GM21825 (cell line): ENCODE data around the gene NPHP4.
"Not testable (repeated sequence)": the region's sequence is repeated elsewhere in the genome, so short reads cannot be mapped to it uniquely, and the experiment has no call there.

Source experiments
- ATAC-seq: cut with Tn5 transposase; IDR thresholded peaks from one replicate; pipeline ENCODE4 v1.9.1; 2021; ENCODE audit warnings: mild to moderate bottlenecking, moderate library complexity; ENCODE audit not compliant: unreplicated experiment

The NPHP4 gene

DNA sequence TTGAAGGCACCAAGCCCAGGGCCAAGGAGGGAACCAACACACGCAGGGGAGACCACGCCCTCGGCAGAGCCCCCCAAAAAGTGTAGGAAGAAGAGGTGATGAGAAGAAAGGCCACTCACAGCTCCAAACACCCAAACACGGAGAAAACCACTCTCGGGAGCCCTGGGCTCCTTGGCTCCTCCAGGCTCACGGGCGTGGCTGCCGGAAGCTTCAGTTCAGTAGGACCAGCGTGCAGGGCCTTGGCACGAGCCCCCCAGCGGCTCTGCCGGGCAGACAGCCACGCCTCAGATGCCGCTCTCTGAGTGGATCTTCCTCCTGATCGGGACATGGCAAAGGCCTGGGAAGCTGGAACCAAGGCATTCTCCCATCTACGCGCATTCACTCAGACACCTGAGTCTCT, 94.0 kb downstream of the NPHP4 start:
- ATAC-seq = no peak

DNA sequence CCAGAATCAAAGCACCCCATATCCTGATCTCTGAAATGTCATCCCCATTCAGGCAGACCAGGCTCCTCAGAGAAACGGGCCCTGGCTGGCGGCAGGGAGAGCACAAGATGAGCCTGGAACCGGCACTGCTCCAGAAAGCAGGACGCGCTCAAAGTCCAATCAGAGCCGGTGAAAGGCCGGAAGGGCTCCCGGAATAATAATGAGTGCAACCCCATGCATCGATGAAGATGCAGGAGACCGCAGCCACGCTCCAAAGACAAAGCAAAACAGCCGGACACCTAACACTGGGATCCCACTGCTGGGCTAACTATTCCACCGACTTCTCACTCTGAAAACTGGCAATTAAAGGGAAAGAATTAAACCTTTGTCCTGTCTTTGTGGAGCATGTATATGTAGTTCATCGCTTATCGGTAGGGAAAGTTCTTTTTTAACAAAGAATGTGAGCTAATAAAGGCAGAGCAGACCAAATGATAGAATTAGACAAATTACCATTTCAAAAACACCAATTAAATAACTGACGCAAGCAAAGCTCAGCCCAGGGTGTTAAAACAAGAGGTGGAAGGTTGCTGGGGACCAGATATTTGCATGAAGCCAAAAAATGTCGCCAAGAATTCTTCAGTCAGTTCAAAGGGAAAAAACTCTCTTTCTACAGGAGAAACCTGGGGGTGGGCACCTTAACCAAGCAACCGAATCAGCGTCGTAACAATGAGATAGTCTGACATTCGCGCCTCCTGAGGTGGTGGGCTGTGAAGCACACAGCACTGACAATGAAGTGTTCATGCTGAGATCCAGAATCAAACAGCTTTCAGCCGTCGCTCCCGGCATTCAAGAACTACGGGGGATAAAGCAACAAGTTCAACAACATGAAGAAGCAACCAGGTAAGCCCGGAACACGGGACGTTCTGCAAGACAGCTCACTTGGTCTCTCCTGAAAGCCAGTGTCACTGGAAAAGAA, 95.2 kb downstream of the NPHP4 start:
- no peak for ATAC-seq

DNA sequence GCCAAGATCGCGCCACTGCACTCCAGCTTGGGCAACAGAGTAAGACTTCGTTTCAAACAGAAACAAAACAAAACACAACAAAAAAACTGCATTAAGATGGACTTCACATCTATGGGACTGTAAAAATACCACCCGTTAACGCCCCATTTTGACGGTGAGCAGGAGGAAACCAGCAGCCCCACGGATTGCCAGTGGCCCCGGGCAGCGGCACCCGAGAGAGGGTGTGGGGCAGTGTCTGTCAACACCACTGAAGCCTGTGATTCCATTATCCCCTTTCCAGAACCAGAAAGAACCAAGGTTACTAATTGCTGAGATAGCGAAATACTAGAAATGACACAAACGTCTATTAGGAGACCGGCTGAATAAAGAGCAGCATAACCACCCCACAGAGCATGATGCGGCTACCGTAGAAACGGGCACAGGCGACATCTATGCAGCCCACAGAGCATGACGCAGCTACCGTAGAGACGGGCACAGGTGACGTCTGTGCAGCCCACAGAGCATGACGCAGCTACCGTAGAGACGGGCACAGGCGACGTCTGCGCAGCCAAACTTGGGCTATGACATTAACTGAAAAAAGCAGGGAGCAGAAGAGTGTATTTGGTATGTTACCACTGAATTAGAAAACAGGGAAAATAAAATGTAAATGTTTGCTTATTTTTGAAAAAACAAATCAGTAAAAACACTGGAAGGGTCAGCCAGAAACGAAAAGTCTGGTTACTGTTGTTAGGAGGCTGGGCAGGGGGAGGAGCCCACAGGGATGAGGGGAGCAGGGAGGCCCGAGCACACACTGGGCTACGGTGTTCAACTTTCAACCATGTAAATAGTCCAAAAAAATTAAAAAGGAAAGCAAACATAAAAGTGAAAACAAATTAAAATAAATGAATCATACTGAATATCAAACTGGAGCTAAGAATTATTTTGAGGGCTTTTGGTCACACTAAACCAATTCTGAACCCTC, 96.5 kb downstream of the NPHP4 start:
- ATAC-seq = no peak

DNA sequence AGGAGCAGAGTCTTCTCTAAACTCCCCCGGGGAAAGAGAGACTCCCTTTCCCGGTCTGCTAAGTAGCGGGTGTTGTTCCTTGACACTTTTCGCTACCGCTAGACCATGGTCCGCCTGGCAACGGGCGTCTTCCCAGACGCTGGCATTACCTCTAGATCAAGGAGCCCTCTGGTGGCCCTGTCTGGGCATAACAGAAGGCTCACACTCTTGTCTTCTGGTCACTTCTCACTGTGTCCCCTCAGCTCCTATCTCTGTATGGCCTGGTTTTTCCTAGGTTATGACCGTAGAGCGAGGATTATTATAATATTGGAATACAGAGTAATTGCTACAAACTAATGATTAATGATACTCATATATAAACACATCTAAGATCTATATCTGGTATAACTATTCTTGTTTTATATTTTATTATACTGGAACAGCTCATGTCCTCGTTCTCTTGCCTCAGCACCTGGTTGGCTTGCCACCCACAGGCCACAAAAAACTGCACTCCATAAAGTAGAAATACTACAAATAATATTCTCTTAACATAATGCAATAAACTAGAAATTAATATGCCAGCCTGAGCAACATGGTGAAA, 98.4 kb downstream of the NPHP4 start:
- not testable (repeated sequence) for ATAC-seq

DNA sequence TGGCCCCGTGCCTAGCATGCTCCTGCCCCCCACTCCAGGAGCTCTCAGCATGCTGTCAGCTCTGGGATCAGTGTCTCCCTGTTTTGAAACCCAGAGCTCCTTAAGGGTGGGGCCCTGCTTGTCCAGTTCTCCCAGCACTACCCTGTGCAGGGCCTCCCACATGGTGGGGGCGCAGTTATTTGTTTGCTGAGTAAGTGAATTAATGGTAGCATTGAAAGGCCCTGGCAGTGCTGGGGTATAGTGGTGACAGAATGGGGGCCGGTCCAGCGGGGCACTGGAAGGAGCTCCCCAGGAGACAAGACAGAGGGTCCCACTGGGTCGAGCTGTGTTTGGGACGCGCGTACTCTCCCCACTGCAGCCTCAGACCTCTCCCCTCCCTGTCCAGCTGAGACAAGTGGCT, 99.9 kb downstream of the NPHP4 start:
- no peak for ATAC-seq

DNA sequence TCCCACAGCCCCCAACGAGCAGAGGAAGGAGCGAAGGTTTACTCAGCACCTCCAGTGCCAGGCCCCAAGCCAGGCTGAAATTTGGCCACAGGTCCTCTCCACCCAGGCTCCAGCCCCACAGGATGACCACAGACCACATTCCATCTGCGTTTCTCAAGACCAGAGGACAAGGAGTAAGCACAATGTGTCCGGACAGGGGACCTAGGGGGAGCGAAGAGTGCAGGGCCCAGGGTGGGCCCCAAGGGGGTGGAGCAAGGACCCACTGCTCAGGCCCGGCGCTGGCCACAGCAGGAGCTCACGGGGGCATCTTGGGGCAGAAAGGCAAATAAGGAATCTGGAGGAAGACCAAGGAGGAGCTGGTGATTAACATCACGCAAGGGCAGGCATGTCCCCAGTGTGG, 100.5 kb downstream of the NPHP4 start:
- ATAC-seq = no peak

DNA sequence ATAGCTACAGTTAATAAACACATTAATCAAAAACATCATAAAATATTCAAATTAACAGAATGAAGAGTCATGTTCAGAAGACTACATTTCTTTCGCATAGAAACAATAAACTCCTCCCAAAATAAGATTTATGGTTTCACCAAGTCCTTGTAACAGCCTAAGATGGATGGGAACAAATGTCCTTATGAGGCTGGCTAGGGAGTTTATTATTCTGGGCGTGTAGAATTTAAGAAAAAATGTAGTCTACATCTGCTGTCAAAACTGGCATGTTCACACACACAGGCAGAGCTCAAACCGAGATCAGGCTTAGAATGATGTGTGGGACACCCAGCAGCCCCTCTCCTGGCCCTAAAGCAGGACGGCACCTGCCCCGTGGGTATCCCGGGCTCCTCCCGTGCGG, 101.1 kb downstream of the NPHP4 start:
- ATAC-seq = no peak

DNA sequence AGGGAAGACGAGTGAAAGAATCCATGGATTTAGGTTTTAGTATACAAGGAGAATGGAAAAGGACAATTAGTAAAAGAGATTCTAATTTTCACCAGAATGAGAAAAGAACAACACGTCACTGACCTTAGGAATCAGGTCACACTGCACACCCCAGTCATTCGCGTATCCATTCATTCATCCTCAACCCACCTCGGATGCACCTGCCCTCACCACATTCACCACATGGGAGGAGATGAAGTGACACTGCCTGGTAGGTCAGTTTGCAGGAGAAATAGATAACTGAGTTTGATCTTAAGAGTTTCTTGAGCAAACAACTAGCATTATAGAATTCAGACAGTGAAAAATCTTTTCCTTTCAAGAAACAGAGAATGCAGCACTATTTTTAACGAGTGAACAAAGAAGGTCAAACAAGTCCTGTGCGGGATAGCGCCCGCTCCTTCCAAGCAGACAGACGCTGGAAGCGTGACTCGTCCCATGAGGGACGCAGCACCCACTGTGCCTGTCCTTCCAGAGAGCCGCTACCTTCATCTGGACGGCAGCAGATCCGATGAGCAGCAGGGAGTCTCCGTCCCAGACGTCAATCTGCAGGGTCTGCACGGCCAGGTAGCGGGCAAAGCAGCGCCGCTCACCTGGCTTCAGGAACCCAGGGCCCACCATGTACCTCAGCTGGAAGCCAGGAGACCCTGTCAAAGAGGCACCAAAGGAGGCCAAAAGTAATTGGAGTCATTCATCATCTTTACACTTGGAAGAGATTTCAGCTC, 101.7 kb downstream of the NPHP4 start:
- ATAC-seq = no peak

DNA sequence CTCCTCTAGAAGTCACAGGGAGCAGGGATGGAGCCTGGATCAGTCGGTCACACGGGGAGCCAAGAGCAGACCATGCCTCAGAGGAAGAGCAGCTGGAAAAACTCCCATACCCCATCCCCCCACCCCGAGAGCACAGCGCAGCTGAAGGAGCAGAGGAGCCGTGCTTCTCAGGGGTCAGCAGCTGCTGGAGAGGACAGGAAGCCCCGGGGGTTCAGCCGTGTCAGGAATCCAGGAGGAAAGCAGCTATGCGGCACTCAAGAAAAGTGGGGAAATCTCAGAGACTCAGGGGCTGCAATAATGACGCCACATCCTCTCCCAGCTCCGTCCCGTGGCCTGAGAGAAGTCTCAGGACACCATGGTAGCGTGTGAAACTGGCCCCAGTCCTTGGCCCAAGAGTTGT, 102.3 kb downstream of the NPHP4 start:
- no peak for ATAC-seq

DNA sequence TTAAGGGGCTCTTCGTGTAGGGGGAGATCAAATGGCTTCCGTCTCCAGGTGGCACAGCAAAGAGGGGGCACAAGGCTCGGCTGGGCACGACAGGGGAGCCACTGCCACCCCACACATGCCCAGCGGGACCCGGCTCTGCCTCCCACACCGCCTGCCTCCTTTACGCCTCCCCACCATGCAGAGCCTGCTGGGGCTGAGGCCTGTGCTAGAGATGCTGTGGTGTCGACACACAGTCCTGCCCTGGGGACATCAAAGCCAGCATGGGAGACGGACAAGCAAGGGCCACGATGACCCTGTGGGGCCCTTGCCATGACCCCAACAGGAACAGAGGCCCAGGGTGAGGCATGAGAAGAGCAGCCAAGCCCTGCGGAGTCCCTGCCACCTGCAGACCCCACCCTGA, 102.8 kb downstream of the NPHP4 start:
- ATAC-seq = no peak

DNA sequence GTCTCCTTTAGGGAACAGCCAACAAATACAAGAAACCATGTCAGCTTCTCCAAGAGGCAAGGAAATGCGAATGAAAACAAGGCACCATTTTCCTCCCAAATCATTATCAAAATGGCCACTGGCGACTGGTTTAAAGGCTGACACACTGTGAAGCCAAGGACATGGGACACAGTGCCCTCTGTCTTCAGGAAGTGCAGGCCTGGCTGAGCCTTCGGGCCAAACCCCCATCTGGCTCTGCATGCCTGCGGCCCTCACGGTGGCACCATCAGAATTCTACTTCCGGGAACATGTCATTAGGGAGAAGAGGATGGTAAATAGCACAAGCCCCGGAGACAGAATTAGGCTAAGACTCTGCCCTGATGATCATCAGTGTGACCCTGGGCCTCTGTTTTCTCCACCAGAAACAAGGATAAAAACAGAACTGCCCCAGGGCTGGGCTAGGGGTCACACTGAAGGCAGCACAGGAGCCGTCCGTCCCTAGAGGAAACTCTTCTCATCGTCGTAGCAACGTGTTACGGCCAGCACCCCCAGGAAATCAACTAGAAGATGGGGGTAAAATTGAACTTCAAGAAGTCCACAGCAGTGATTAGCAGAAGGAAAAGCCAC, 103.5 kb downstream of the NPHP4 start:
- ATAC-seq = no peak

DNA sequence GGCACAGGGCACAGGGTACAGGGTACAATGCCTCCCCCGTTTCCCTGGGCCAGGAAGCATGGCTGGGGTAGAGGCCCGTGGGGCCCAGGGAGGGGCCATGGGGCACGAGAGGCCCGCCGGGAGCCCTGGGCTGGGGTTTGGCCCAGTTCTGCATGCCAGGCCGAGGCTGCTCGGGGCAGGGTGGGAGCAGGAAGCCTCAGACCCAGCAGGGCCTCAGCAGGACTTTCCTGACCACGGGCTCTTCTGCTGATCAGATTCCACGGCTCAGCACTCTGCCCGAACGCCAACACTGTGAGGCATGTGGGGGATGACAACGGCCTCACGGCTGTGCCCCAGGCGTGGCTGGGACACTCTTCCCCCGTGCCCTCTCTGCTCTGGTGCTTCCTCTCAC, 104.3 kb downstream of the NPHP4 start:
- ATAC-seq = no peak

DNA sequence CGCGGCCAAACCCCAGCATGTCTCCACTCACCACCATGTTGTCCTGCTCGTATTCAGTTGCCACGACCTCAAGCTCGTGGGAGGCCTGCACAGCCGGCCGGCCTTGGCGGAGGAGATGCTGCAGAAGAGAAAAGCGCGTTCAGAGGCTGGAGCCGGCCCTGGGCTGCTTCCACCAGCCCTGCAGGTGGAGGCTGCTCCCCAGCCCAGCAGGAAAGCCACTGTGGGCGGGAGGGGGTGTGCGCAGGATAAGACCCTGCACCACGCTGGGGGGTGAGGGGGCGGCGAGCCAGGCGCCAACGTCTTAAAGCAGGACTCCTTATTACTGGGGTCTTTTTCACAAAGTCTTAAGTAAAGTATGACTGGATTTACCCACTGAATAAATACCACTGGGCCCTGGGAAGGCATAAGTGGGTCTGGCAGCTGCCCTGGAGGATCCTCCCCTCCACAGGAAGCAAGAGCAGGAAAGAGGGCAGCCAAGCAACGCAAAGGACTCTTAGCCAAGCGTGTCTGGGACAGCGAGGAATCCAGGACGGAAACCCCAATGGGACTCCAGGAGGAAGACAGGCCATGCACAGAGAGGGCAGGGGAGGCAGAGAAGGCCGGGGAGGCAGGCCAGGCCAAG, 104.8 kb downstream of the NPHP4 start:
- no peak for ATAC-seq

DNA sequence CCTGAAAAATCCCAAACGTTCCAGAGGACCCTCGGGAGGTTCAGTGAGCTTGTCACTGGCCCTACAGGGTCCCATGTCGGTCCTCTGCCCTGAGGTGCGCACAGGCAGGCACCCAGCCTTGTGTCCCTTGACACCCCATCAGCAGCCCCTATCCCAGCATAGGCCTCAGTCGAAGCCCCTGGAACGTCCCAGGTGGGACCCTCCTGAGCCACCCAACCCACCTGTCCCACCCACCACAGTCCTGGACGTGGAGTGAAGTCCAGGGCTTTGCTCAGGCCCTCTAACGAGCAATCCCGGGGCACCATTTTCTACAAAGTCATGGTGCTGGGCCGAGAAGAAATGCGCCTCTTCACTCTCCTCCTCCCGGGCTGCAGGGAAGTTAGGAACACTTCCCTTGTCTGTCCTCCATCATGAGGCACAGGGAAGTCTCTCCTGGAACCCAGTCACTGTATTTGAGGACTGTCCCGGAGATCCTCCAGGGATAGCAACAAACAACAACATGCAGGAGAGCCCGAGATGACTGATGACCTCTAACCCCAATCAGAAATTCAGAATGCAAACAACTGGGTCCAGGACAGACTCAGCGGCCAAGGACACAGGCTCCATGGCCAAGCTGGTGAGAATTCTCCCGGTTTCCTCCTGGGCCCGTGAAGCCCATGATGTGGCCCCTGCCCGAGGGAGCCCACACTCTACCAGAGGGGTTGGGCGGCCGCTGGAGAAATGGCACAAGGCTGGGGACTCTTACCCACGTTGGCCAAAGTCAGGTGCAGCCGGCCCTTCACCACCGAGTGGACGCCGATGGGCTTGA, 105.5 kb downstream of the NPHP4 start:
- ATAC-seq = no peak

DNA sequence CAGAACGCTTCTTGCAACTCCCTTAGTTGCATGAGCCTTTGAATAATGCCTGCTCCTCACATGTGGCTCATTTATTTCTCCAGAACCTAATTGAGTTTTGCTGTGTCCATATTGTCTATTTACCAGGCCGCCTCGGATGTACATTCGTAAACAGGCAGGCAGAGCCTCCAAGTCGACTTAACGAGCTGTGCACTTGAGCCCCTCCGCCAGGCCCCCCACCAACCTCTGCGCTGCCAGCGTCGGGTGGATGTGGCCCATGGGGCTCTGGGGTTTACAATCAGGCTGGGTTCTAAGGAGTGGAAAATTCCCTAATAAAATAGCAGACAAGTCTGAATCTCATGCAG, 106.1 kb downstream of the NPHP4 start:
- no peak for ATAC-seq

DNA sequence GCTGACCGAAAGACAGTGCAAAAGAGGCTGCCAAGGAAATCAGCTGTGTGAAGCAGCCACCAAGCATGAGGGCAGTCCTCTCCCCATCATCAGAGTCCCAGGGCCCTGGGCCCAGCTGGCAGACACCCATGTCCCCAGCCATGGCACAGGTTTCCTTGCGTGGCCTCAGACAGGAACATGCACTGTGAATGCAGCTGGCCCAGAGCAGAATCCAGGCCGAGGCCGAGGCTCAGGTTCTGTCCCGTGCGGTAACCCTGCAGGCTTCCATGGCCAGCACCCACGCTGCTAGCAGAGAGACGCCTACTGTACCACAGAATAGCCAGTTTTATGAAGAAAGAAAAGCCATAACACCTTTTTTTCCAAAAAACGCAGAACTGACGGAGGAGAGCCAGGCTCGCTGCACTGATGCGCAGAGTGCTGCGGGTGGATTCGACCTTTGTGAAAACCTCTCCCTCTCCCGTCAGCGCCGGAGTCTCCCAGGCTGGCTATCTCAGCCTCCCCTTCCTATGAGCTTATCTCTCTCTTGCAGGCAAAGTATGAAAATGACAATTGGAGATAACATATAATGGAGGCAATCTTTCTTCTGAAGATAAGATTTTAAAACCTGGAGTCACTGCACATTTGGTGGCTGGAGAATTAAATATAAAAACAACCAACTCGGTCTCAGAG, 106.6 kb downstream of the NPHP4 start:
- ATAC-seq = no peak

DNA sequence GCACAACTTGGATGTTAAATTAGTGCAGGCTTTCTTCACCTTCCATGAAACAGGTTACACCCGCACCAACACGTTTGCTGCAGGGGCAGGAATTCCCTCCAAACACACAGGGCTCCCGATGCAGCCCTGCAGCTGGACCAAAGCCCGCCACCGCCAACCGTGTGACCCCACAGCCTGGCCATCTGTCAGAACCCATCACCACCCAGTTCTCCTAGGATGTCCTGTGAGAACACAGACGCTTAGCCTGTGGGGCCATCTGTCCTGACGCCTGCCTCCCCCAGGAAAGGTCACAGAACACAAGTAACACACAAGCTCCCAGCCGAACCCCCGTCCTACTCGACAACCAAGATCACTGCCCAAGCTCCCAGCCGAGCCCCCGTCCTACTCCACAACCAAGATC, 108.1 kb downstream of the NPHP4 start:
- no peak for ATAC-seq
